M059J (cell line): ENCODE results near the gene TBC1D26. TPM values are rescaled to one million over a fixed set of nuclear protein-coding genes. Genes with fewer than 3 reads are reported as not detected.
"Not testable (repeated sequence)": the region's sequence is repeated elsewhere in the genome, so short reads cannot be mapped to it uniquely, and the experiment has no call there.

ENCODE experiments used
- DNase-seq: peaks from one replicate; pipeline ENCODE4 v3.0.0-alpha.2; 2012; ENCODE audit warnings: low read depth
- total RNA-seq: library from RNA; depleted of rRNA; stranded (reverse); fragments of >200 nt; shearing (Covaris generic); gene quantifications from 2 replicates; pipeline ENCODE4 v1.2.3, GENCODE V29; 2014; rRNA removed

Gene TBC1D26
- total RNA-seq, 1 experiment from 2014 or later: not detected

DNA sequence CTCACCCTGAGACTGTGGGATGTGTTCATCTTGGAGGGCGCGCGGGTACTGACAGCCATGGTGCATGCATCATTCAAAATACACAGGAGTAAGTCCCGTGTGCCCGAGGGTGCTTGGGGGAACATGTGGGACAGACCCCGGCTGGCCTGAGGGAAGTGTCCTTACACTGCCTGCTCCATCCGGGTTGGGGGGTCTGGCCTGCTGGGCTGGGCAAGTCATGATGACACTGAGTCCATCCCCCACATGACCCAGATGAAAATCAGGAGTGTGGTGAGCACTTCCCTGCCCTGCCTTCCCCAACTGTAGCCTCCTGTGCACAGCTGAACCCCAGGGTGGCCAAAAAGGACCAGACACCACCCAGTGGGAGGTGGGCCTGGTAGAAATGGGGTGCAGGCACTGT lies 10.8 kb downstream of the TBC1D26 start:
- DNase-seq: no peak

DNA sequence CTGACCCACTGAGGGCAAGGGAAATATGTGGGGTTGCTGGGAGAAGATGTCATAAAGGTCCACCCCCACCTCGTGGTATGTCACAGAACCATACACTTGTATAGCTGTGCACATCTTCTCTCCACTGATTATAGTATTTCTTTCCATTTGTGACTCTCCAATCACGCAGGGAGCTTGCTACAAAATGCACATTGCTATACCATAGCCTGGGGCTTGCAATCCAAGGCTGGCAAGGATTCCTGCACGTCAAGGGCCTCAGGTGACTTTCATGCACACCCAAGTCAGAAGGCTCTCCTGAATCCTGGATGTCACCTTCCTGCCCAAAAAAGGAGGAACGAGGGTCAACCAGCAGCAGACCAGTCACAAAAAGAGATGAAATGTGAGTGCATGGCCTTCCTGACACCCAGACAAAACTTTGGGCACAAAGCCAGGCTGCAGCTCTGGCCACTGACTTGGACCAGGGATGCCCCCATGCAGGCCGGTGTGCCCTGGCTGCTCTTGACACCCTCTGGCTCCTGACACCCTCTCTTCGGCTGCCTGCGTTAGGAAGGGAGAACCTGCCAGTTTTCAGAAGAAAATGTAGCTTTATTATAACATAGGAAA lies 12.1 kb downstream of the TBC1D26 start:
- DNase-seq: no peak

DNA sequence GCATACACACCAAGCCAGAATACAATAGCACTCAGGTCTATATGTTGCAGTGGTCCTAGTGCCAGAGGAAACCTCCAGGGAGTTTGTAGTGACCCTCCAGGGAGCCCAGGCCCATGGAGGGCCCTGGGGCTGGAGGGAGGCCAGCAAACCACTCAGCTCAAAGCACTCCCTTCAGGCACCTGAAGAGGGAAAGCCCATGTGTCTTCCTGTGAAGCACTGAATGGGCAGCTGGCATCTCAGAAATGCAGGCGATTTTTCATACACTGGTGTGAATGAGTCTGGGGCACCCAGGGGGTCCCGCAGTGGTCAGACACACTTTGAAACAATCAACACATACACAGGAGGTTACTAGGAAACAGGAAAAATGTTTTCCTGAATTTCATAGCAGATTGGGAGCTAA lies 12.8 kb downstream of the TBC1D26 start:
- peak; percentile 47 for DNase-seq

DNA sequence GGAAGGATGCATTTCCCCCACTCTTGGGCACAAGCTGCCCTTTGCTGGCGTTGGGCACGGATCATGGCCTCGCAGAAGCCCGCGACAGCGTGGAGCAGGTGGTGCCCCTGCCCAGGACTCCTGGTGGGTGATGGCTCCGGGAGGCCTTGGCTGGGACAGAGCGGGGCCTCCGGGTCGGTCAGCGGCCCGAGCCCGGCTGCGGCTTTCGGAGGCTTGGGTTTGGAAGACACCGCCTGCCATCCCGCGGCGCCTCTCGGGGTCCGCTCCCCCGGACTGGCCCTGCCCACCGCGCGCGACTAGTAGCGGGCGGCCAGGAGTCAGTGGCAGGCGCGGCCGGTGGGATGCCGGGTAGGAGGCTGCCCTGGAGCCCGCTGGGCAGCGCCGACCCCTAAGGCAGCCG lies 17.3 kb downstream of the TBC1D26 start:
- DNase-seq: not testable (repeated sequence)

DNA sequence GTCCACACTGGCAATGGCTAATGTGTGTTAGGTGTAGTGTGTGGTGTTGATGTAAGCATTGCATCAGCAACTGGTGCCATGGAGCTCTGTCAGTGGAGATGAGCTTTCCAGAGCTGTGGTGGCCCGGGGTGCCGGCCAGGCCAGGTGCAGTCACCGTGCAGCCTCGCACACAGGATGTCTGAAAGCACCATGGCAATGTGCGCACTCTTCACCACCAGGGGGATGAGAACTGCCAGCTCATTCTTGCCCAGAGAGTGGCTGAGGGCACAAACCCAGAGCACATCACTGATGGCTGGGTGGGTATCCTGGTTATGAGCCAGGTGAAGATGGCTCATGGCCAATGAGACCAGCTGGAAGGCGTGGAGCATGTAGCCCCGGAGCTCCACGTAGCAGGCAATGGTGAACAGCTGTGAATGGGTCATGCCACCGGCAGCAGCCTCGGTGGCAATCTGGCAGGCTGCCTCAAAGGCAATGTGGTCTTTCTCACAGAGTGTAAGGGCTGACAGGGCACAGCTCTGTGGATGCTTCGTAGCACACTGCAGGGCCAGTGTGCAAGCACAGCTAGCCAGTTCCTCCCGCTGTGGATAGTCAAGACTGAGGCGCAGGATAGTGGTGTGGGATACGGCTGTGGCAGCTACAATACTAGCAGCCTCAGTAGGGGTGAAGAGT lies 36.9 kb downstream of the TBC1D26 start:
- DNase-seq: not testable (repeated sequence)

DNA sequence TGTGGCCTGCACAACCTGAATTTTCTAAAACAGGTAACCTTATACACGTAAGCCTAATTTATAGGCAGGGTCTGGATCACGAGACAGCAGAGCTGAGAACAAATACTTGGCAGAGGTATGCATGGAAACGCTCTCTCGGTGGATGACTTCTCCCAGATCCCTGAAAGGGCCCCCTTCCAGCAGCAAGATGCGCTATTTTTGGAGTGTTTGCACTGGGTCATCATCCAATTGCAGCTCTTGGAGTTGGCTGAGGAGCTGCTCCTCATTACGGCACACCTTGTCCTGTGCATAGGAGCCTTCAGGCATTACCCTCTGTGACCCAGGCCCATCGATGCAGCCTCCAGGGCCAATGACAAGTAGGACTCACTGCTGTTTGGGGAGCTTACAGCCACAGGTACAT lies 38.6 kb downstream of the TBC1D26 start:
- not testable (repeated sequence) for DNase-seq

DNA sequence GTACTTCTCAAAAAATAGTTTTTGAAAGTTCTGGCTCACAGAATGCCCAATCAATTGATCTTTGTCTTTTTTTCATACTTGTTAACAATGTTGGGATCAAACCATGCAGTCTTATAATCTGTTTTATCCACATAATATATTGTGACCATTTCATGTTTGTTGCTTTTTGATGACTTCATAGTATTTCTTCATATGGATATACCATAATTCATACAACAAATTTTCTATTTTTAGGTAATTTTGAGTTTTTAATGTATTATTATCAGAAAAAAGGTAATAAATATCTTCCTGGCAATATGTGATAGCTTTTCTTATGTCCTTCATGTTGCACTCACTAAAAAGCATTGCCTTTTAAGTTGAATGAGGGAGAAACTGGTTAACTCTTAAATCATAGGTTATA lies 44.8 kb downstream of the TBC1D26 start:
- DNase-seq: no peak

DNA sequence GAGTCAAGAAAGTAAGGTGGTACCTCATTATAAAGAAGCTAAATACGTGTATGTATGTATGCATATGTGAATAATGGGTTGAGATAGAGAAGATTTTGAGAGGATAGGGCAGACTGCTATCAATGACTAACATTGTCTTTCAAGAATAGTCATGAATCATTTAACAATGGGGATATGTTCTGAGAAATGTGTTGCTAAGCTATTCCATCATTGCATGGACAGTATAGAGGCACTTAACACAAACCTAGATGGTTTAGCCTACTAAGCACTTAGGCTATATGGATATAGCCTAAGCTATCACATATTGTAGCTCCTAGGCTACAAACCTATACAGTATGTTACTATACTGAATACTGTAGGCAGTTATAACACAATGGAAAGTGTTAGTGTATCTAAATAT lies 45.2 kb downstream of the TBC1D26 start:
- DNase-seq: no peak

DNA sequence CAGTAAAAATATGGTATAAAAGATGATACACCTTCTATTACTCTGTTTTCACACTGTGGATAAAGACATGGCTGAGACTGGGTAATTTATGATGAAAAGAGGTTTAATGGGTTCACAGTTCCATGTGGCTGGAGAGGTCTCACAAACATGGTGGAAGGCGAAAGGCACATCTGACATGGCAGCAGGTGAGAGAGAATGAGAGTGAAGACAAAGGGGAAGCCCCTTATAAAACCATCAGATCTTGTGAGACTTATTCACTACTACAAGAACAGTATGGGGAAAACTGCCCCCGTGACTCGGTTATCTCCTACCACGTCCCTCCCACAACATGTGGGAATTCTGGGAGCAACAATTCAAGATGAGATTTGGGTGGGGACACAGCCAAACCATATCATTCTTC lies 45.6 kb downstream of the TBC1D26 start:
- no peak for DNase-seq

DNA sequence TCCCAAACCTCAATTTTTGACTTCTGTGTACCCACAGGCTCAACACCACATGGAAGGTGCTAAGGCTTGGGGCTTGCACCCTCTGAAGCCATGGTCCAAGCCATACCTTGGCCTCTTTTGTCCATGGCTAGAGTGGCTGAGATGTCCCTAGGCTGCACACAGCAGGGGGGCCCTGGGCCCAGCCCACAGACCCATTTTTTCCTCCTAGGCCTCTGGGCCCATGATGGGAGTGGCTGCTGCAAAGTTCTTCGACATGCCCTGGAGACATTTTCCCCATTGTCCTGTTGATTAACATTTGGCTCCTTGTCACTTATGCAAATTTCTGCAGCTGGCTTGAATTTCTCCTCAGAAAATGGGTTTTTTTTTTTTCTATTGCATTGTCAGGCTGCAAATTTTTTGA lies 47.0 kb downstream of the TBC1D26 start:
- no peak for DNase-seq

DNA sequence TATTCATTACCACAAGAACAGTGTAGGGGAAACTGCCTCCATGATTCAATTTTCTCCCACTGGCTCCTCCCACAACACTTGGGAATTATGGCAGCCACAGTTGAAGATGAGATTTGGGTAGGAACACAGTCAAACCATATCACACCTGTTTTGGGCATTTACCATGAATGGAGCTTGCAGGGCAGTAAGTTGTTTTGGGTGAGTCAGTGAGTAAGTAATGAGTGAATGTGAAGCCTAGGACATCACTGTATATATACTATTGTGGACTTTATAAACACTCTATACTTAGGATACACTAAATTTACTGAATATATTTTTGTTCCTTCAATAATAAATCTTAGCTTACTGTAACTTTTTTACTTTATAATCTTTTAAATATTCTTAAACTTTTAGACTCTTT lies 48.1 kb downstream of the TBC1D26 start:
- no peak for DNase-seq

DNA sequence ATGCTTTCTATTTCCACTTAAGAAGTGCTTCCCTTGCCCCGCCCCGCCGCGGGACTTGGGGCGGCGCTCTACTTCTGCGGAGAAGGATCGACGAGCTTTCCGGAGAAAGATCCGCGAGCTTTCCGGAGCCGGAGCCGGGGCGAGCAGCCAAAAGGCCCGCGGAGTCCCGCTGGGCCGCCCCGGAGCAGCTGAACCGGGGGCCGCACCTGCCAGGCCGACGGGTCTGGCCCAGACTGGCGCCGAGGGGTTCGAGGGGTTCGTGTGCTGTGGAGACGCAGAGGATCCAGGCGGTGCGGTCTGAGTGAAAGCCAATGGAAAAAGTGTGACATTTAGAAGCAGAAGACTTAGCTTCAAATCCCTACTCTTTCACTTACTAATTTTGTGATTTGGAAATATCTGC lies 50.8 kb downstream of the TBC1D26 start:
- DNase-seq: peak; percentile 35

DNA sequence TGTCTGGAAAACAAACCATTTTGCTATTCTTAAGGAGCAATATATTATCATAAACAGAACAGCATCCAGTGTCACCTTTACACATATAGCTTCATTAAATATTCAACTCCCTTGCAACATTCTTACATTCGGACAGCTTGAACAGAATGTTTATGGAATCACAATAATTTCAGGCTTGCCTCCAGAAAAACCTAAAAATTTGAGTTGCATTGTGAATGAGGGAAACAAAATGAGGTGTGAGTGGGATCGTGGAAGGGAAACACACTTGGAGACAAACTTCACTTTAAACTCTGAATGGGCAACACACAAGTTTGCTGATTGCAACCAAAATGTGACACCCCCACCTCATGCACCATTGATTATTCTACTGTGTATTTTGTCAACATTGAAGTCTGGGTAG lies 51.4 kb downstream of the TBC1D26 start:
- DNase-seq: no peak

DNA sequence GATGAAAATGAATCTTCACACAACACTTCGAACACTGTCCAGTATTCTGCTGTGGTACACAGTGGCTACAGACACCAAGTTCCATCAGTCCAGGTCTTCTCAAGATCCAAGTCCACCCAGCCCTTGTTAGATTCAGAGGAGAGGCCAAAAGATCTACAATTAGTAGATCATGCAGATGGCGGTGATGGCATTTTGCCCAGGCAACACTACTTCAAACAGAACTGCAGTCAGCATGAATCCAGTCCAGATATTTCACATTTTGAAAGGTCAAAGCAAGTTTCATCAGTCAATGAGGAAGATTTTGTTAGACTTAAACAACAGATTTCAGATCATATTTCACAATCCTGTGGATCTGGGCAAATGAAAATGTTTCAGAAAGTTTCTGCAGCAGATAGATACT lies 52.3 kb downstream of the TBC1D26 start:
- not testable (repeated sequence) for DNase-seq

DNA sequence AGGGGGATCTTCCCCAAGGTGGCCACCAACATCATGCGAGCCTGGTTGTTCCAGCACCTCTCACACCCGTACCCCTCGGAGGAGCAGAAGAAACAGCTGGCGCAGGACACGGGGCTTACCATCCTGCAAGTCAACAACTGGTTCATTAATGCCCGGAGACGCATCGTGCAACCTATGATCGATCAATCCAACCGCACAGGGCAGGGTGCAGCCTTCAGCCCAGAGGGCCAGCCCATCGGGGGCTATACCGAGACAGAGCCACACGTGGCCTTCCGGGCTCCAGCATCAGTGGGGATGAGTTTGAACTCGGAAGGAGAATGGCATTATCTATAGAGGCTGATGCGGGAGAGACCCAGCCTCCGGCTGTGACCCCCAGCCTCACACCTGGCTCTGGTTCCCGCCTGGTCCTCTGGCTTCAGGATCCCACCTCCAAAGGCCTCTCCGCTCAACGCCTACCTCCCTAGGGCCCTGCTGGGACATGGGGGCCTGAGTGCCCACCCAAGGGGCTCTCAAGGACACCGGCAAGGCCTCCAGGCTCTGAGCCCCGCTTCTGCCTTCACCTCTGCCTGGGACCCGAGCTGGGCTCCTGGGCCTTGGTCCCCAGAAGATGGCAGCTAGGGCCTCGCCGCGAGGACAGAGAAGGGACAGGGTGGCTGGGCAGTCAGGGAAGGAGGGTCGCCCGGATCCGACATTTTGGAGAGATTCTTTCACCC lies 55.4 kb downstream of the TBC1D26 start:
- not testable (repeated sequence) for DNase-seq

DNA sequence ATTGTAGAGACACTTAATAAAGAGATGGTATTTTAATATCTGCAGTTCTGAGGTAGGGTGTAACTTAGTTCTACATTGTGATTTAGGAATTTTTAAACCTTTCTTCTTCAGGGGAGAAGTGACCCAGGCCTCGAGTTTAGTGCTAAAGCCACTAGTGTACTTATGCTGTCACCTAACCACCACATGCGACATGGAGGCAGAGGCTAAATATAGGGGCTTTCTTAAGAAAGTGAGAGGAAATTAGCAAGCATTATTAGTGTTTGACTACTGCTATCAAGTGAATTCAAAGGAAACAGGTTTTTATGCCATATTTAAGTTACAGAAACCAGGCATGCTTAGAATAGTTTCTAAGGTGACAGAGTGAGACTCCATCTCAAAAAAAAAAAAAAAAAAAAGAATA lies 56.3 kb downstream of the TBC1D26 start:
- DNase-seq: not testable (repeated sequence)

Other genes with a start within 250 kb of the TBC1D26 start
- gene TVP23C, start 168.8 kb upstream of the TBC1D26 start, total RNA-seq: 12.4 and 13.2 TPM in 2 replicates
- gene FBXW10B, start 112.6 kb upstream of the TBC1D26 start, total RNA-seq: 0.30 TPM in 1 of 2 replicates, not detected in the other
- 39.0 and 44.3 TPM in 2 replicates for gene TRIM16, start 48.0 kb upstream of the TBC1D26 start, total RNA-seq
- gene ZNF286A, start 32.5 kb upstream of the TBC1D26 start, total RNA-seq: 25.0 and 28.2 TPM in 2 replicates
- gene ADORA2B, start 212.8 kb downstream of the TBC1D26 start, total RNA-seq: 20.8 and 24.7 TPM in 2 replicates